Breast epithelium (tissue), 4 donors: ENCODE results near the gene NOS1AP. TPM values are rescaled to one million over a fixed set of nuclear protein-coding genes. Genes with fewer than 3 reads are reported as not detected.
A peak's percentile ranks its signal among the peaks of the same experiment; 100 is the strongest.

ENCODE experiments used
- DNase-seq, 2 donors: peaks; one replicate each; pipeline ENCODE4 v3.0.0-alpha.2; 2019; ENCODE audit warnings: low spot score in 2 of 2
- H3K27ac ChIP-seq, 2 donors: fragments of 200-600 bp; sonication (generic) in 1 of 2; one replicate each; pipeline ENCODE4 v1.5.1; 2016 to 2019; ENCODE audit warnings: mild to moderate bottlenecking in 1 of 2
- H3K27me3 ChIP-seq, 2 donors: fragments of 200-600 bp; sonication (generic) in 1 of 2; one replicate each; pipeline versions ENCODE4 v1.5.1 to v1.6.0; 2017 to 2019; ENCODE audit warnings: control low read depth in 1 of 2, mild to moderate bottlenecking in 1 of 2
- H3K36me3 ChIP-seq: fragments of 200-600 bp; one replicate; pipeline ENCODE4 v1.5.1; 2019
- H3K4me1 ChIP-seq, 2 donors: fragments of 200-600 bp; sonication (generic); one replicate each; pipeline ENCODE4 v1.5.1; 2016 to 2019; ENCODE audit warnings: control low read depth in 1 of 2
- H3K4me3 ChIP-seq, 3 donors: fragments of 200-600 bp; sonication (generic); 1 replicate in 2 of 3; 2 replicates in 1 of 3; pipeline ENCODE4 v1.5.1; 2016 to 2019; ENCODE audit warnings: mild to moderate bottlenecking in 3 of 3, moderate library complexity in 2 of 3
- H3K9me3 ChIP-seq, 2 donors: fragments of 200-600 bp; sonication (generic) in 1 of 2; one replicate each; pipeline ENCODE4 v1.5.1; 2016 to 2019; ENCODE audit warnings: control low read depth in 1 of 2
- POLR2A ChIP-seq: fragments of 450-650 bp; IDR thresholded peaks from one replicate; pipeline ENCODE4 v1.6.1; 2016; ENCODE audit warnings: antibody characterized with exemption, mild to moderate bottlenecking, moderate library complexity
- POLR2AphosphoS5 ChIP-seq, 3 donors: sonication (generic); formaldehyde crosslinking; IDR thresholded peaks; one replicate each; pipeline ENCODE4 v1.6.1; 2017; ENCODE audit warnings: antibody characterized with exemption in 3 of 3
- intact Hi-C: fragments of 100-400 bp; cut with DNase I; formaldehyde crosslinking; loops from one replicate; pipeline ENCODE4 v1.15.1; 2023; ENCODE audit warnings: low total_unique reads
- total RNA-seq, 3 donors: library from RNA; depleted of rRNA; stranded (reverse); fragments of >200 nt; gene quantifications; one replicate each; pipeline ENCODE4 v1.1.0, GENCODE V29; 2016
- TF ChIP-seq, protein P1 (sequence below), 3 donors: fragments of 450-650 bp; IDR thresholded peaks; one replicate each; pipeline ENCODE4 v1.5.1; 2016 to 2017; ENCODE audit warnings: antibody characterized with exemption in 3 of 3, mild to moderate bottlenecking in 3 of 3, moderate library complexity in 3 of 3

Gene NOS1AP
- total RNA-seq, 3 donors from 2014 or later = 2.2 to 17.6 (median 11.8) TPM

DNA sequence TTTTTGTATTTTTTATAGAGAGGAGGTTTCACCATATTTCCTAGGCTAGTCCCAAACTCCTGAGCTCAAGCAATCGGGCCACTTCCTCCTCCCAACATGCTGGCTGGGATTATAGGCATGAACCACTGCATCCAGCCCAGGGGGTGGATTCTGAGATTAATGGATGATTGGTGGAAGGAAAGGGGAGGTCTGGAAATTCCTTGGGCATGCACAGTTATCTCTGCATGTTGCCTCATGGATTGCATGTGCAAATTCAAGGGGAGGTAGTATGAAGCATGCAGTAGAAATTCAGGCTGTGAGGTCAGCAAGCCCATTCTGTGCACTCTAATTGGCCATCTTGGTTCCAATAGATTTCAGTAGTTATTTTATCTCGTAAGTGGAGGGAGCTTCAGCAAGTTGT lies 182.7 kb downstream of the NOS1AP start:
- TF ChIP-seq, protein P1, sequence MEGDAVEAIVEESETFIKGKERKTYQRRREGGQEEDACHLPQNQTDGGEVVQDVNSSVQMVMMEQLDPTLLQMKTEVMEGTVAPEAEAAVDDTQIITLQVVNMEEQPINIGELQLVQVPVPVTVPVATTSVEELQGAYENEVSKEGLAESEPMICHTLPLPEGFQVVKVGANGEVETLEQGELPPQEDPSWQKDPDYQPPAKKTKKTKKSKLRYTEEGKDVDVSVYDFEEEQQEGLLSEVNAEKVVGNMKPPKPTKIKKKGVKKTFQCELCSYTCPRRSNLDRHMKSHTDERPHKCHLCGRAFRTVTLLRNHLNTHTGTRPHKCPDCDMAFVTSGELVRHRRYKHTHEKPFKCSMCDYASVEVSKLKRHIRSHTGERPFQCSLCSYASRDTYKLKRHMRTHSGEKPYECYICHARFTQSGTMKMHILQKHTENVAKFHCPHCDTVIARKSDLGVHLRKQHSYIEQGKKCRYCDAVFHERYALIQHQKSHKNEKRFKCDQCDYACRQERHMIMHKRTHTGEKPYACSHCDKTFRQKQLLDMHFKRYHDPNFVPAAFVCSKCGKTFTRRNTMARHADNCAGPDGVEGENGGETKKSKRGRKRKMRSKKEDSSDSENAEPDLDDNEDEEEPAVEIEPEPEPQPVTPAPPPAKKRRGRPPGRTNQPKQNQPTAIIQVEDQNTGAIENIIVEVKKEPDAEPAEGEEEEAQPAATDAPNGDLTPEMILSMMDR (IDR thresholded peaks at IDR 0.05) = no peak
- no peak for TF ChIP-seq POLR2A
- Histone ChIP-seq H3K4me1 (no peaks in the 10 kb centered on the region), H3K27ac (no peak overlapping the region), H3K27me3 (no peaks in the 10 kb centered on the region), H3K9me3 (no peaks in the 10 kb centered on the region), H3K36me3 (no peaks in the 10 kb centered on the region), H3K4me3 (no peak overlapping the region)
- DNase-seq = no peak
- intact Hi-C loops = no loop called here

DNA sequence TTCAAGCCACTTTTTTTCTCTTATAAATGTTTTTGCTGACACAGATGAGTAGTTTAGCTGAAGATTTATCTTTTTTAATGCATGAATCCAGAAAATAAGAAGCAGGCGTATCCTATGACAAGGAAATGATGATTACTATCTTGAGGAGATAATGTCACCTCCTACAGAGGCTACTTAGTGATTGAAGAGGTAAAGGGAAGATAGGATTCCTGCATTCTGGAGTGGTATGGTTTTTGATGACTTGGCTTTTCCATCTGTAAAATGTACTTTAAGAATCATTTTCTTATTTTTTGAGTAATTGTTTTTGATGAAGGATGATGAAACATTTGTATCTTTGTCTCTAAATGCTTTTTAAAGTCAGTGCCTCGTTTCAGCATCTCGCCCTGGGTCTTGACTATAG lies 184.3 kb downstream of the NOS1AP start:
- no peaks in the 10 kb centered on the region for H3K36me3 ChIP-seq
- H3K4me1 ChIP-seq = no peaks in the 10 kb centered on the region
- TF ChIP-seq POLR2A (no peak), POLR2AphosphoS5 (IDR thresholded peaks at IDR 0.05) (no peak)
- TF ChIP-seq, protein P1 (IDR thresholded peaks at IDR 0.05) = no peak
- intact Hi-C loops = no loop called here
- H3K4me3 ChIP-seq = no peak overlapping the region
- no peaks in the 10 kb centered on the region for H3K27me3 ChIP-seq
- H3K27ac ChIP-seq = peak overlapping the region in 1 of 2 donors; percentile 54
- no peaks in the 10 kb centered on the region for H3K9me3 ChIP-seq
- DNase-seq = no peak

DNA sequence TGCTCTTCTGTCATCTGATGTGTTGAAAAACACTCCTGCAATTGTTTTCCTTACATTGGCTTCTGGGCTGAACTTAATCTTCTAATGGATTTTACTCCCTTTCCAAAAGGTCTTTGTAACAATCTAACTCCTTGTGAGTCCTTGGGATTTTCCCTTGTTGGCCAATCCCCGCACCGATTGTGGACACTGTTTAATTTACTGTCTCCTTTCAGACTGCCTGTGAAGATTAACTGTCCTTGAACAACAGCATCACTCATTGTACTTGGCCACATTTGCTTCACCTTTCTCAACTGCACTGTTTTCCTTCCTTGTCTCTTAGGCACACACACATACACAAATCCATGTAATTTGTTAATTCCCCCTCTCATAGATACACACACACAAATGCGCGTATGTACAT lies 186.8 kb downstream of the NOS1AP start:
- Histone ChIP-seq H3K27me3 (no peaks in the 10 kb centered on the region), H3K27ac (peak overlapping the region; percentile 41 to 68), H3K36me3 (no peaks in the 10 kb centered on the region), H3K9me3 (no peaks in the 10 kb centered on the region), H3K4me3 (no peak overlapping the region), H3K4me1 (no peaks in the 10 kb centered on the region)
- DNase-seq = peak in 1 of 2 donors; percentile 29
- intact Hi-C loops = no loop called here
- TF ChIP-seq POLR2AphosphoS5 (IDR thresholded peaks at IDR 0.05) (no peak), POLR2A (no peak)
- TF ChIP-seq, protein P1 (IDR thresholded peaks at IDR 0.05) = no peak

DNA sequence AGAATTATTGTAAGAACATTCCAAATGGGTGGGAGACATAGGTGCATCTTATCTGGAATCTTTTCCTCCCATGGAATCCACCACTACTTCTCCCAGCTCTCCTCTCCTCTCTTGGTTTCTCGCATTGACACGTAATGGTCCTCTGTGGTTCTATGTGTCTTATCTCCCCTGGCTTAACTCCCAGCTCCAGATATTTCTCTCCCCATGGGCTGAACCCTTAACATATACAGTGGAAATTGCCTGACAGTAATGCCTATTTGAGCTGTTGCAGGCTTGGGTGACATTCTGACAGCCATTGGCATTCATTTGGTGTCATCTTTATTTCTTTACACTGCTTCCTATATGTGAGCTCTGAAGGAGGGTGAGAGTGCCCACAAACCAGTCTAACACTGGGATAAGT lies 188.9 kb downstream of the NOS1AP start:
- Histone ChIP-seq H3K4me3 (no peak overlapping the region), H3K27me3 (no peaks in the 10 kb centered on the region), H3K4me1 (no peaks in the 10 kb centered on the region), H3K36me3 (no peaks in the 10 kb centered on the region), H3K9me3 (no peaks in the 10 kb centered on the region), H3K27ac (no peak overlapping the region)
- DNase-seq = no peak
- intact Hi-C loops = no loop called here
- TF ChIP-seq POLR2A (no peak), POLR2AphosphoS5 (IDR thresholded peaks at IDR 0.05) (no peak)
- TF ChIP-seq, protein P1 (IDR thresholded peaks at IDR 0.05) = no peak

DNA sequence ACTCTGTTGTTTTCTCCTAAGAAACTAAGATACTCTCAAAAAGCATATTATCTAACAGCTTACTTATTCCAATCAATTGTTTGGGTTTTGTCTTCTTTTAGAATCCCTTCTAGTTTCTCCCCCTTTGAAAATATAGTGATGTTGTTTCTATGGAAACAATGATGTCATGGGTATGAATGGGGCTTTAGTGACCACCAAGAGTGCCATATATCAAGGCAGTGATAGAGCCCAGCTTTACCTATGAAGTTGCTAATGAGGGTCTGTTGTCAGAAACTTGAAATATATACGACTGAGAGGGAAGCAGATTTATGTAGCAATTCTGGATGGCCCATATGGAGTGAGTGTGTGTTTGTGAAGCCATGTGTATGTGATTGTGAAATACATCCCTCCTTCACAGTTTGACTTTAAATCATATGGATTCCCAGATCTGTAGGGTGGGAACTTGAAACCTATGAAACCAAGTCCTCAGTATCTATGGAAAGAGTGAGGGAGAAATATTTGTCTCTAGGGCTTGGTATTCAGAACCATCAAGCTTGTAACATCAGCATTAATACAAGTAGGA lies 190.5 kb downstream of the NOS1AP start:
- no peaks in the 10 kb centered on the region for H3K4me1 ChIP-seq
- intact Hi-C loops = no loop called here
- TF ChIP-seq, protein P1 (IDR thresholded peaks at IDR 0.05) = no peak
- TF ChIP-seq POLR2A = no peak
- TF ChIP-seq POLR2AphosphoS5 (IDR thresholded peaks at IDR 0.05) = no peak
- H3K36me3 ChIP-seq = no peaks in the 10 kb centered on the region
- H3K27ac ChIP-seq = no peak overlapping the region
- DNase-seq = no peak
- H3K4me3 ChIP-seq = no peak overlapping the region
- no peaks in the 10 kb centered on the region for H3K27me3 ChIP-seq
- no peaks in the 10 kb centered on the region for H3K9me3 ChIP-seq
